Lower lobe of right lung (tissue), 2 donors: ENCODE measurements around the gene PDE6C. TPM values are rescaled to one million over a fixed set of nuclear protein-coding genes. Genes with fewer than 3 reads are reported as not detected.

Source experiments
- ATAC-seq, 2 donors: fragments of 200-7000 bp; cut with Tn5 transposase; one replicate each; pipeline ENCODE4 v1.9.1; 2020 to 2022; ENCODE audit warnings: mild to moderate bottlenecking in 2 of 2, moderate library complexity in 2 of 2
- DNase-seq: peaks from one replicate; pipeline ENCODE4 v3.0.0-alpha.2; 2020
- H3K27ac ChIP-seq: fragments of 200-600 bp; one replicate; pipeline ENCODE4 v1.8.0; 2022
- H3K27me3 ChIP-seq: fragments of 200-600 bp; one replicate; pipeline ENCODE4 v1.8.0; 2022; ENCODE audit warnings: low read depth
- H3K36me3 ChIP-seq: fragments of 200-600 bp; one replicate; pipeline ENCODE4 v1.8.0; 2022; ENCODE audit warnings: mild to moderate bottlenecking
- H3K4me1 ChIP-seq: fragments of 200-600 bp; one replicate; pipeline ENCODE4 v1.8.0; 2022
- H3K4me3 ChIP-seq: fragments of 200-600 bp; one replicate; pipeline ENCODE4 v1.8.0; 2022; ENCODE audit warnings: mild to moderate bottlenecking
- H3K9me3 ChIP-seq: fragments of 200-600 bp; one replicate; pipeline ENCODE4 v1.8.0; 2022
- intact Hi-C: fragments of 100-400 bp; cut with DNase I; formaldehyde crosslinking; loops from one replicate; pipeline ENCODE4 v1.11.0; 2022
- total RNA-seq: library from RNA; stranded (reverse); fragmentation: NEBNext Ultra II Directional; extraction: Animal tissue kit (Norgen Biotek cat#: 25700); gene quantifications from one replicate; pipeline ENCODE4 v1.2.1, GENCODE V29; 2021
- TF ChIP-seq, protein P1 (sequence below): fragments of 200-600 bp; IDR thresholded peaks from one replicate; pipeline ENCODE4 v1.8.0; 2022; ENCODE audit warnings: antibody characterized with exemption, mild to moderate bottlenecking
- donor health status: DM: no; HTN: yes; CAD: no; lungs with severe emphysema.

PDE6C gene
- total RNA-seq, 1 donor from 2014 or later, result not detected

DNA sequence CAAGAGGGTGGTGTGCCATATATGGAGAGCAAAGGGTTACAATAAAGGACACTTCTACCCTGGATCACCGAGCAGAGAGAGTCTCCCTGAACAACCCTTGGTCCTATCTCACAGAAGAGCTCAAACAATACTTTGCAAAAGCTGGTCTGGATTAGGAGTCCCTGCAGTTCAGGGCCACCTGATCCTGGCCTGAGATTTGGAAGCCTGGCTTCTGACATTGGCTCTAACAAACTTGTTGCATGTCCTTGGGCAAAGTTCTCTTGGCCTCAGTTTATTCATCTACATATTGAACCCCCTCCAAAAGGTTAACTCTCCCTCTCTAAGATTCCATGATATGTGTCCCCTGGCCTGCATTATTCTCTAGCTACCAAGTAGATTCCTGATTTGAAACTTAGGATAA lies 13.0 kb upstream of the PDE6C start:
- ATAC-seq, result no peak
- intact Hi-C loops, result no loop called here
- peaks cover 40% of the 10 kb centered on the region for H3K27me3 ChIP-seq
- H3K4me3 ChIP-seq, result no peak overlapping the region
- no peaks in the 10 kb centered on the region for H3K36me3 ChIP-seq
- H3K9me3 ChIP-seq, result no peaks in the 10 kb centered on the region
- H3K27ac ChIP-seq, result no peak overlapping the region
- no peak for DNase-seq
- peaks cover 8% of the 10 kb centered on the region for H3K4me1 ChIP-seq
- TF ChIP-seq, protein P1, sequence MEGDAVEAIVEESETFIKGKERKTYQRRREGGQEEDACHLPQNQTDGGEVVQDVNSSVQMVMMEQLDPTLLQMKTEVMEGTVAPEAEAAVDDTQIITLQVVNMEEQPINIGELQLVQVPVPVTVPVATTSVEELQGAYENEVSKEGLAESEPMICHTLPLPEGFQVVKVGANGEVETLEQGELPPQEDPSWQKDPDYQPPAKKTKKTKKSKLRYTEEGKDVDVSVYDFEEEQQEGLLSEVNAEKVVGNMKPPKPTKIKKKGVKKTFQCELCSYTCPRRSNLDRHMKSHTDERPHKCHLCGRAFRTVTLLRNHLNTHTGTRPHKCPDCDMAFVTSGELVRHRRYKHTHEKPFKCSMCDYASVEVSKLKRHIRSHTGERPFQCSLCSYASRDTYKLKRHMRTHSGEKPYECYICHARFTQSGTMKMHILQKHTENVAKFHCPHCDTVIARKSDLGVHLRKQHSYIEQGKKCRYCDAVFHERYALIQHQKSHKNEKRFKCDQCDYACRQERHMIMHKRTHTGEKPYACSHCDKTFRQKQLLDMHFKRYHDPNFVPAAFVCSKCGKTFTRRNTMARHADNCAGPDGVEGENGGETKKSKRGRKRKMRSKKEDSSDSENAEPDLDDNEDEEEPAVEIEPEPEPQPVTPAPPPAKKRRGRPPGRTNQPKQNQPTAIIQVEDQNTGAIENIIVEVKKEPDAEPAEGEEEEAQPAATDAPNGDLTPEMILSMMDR, result no peak

DNA sequence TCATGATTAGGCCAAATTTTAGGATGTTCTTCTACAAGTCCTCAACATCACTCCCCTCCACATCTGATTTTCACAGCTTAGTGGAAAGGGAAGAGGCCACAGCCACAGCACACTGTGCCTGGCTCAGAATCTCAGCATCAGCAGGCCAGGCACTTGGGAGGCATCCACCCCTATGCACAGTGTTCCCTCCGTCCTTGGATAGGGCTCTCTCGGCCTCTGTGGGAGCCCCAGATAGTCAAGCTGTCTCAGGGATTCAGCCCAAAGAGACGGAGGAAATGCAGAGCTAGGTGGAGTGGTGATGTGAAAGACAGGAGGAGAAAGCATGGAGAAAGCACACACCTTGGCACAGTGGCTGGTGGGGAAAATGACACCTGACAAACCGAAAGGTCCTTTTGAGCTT lies 12.6 kb upstream of the PDE6C start:
- no peak overlapping the region for H3K4me3 ChIP-seq
- peaks cover 8% of the 10 kb centered on the region for H3K4me1 ChIP-seq
- no peak for ATAC-seq
- H3K27me3 ChIP-seq, result peaks cover 40% of the 10 kb centered on the region
- intact Hi-C loops, result no loop called here
- H3K9me3 ChIP-seq, result no peaks in the 10 kb centered on the region
- H3K36me3 ChIP-seq, result no peaks in the 10 kb centered on the region
- DNase-seq, result no peak
- no peak overlapping the region for H3K27ac ChIP-seq
- TF ChIP-seq, protein P1, result no peak

DNA sequence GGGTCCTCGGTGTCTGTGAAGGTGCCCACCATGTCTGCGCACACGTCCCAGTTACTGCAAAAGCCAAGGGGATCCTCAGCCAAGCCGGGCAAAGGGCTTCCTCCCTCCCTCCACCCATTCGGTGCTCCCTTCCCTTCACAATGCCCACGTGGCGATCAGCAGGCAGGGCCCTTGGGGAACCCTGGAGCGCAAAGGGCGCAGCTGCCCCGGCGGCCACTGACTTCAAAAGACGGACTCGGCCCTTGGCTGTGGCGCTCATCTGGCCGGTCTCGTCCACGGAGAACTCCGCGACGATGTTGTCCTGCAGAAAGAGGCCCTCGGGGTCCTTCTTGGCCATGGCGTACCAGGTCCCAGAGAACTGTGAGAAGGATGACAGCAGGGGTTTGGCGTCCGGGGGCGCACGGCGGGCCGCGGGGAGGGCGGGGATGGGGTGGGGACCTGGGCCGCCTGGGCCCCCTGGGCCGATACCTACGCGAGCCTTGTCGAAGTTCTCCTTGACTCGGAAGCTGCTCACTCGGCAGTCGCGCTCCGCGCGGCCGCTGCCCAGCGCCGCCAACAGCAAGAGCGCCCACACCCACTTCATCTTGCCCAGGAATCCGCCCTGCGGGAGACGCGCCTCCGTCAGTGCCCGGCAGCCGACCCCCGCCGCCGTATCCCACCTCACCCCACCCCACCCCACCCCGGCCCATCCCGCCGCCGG lies 11.7 kb upstream of the PDE6C start:
- TF ChIP-seq, protein P1, result no peak
- no peak for DNase-seq

DNA sequence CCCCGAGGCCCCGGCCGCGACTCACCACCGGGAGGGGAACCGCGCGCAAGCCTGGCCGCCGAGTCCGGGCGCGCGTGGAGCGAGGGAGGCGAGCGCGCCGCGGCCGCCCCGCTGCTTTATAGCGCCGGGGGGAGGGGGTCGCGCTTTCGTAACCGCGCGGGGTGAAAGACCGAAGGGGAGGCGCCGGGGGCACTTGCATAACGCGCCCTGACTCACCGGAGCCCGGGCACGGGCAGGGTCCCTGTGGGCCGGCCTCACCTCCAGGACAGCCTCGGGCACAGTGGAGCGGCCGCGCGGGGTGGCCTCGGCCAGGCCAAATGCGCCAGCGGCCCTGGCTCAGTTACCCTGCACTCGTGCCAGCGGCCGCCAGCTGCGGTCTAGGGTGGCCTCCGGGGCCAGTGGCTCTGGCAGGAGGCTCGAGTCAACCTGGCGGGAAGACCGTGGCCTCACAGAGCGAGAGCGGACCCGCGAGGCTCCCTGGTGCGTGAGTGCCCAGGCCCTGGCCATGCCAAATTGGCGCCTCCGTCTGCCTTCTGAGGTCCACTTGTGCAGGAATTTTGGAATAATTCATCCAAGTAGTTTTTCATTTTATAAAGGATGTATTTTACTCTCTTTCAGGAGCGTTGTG lies 11.1 kb upstream of the PDE6C start, which contains the start of gene RBP4:
TSS of gene RBP4 (minus strand) at position 90 of the 628 bp plus-strand sequence. CDS start 207 bp downstream, outside the sequence.
- TF ChIP-seq, protein P1, result no peak
- peaks cover 8% of the 10 kb centered on the region for H3K4me1 ChIP-seq
- intact Hi-C loops, result no loop called here
- no peak for DNase-seq
- H3K36me3 ChIP-seq, result no peaks in the 10 kb centered on the region
- H3K9me3 ChIP-seq, result no peaks in the 10 kb centered on the region
- peak; percentile 50 to 69 for ATAC-seq
- H3K4me3 ChIP-seq, result peak within 1 kb of the TSS; percentile 46
- H3K27me3 ChIP-seq, result peaks cover 50% of the 10 kb centered on the region
- no peak within 1 kb of the TSS for H3K27ac ChIP-seq

More for the DNA sequence above, 11.7 kb upstream of the PDE6C start:
- peak; percentile 52 to 61 for ATAC-seq
- Histone ChIP-seq H3K9me3 (no peaks in the 10 kb centered on the region), H3K4me3 (peak overlapping the region; percentile 46), H3K27ac (no peak overlapping the region), H3K36me3 (no peaks in the 10 kb centered on the region), H3K4me1 (peaks cover 8% of the 10 kb centered on the region), H3K27me3 (peaks cover 46% of the 10 kb centered on the region)
- intact Hi-C loops, result no loop called here

DNA sequence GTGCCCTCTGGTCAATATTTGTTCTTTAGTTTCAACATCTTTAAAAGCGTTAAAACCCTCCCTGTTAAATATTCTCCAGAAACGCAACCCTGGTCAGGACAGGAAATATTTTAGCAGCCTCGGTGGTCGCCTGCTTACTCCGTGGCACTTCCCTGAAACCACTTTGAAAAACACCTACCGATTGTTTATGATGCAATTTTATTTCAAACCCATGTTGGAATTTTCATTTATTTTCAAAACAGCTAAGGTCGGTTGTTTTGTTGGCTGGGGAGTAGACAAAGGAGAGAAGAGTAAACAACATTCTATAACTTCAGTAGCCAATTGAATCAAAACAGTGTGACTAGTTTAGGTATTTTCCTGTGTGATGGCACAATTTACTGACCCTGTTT lies 10.6 kb upstream of the PDE6C start:
- Histone ChIP-seq H3K36me3 (no peaks in the 10 kb centered on the region), H3K27me3 (peaks cover 50% of the 10 kb centered on the region), H3K4me3 (peak overlapping the region; percentile 46), H3K27ac (no peak overlapping the region), H3K9me3 (no peaks in the 10 kb centered on the region), H3K4me1 (peaks cover 8% of the 10 kb centered on the region)
- DNase-seq (no peak), ATAC-seq (no peak)
- TF ChIP-seq, protein P1, result no peak
- intact Hi-C loops, result no loop called here
